ENCODE data around the gene KIF5B. TPM values are rescaled to one million over a fixed set of nuclear protein-coding genes. Genes with fewer than 3 reads are reported as not detected.

KIF5B gene
- total RNA-seq, 1 experiment from 2014 or later: 122 TPM

GRCh38 chr10:31961277-31962074 is 94.7 kb downstream of the KIF5B start:
- peak; percentile 74 for DNase-seq (ENCODE audit: low read depth)

- no peak for DNase-seq (ENCODE audit: low read depth)
These were observed 96.6 kb downstream of the KIF5B start for GRCh38 chr10:31959461-31960173.

Other genes with a start within 250 kb of the KIF5B start
- 16.9 and 20.7 TPM in 2 replicates for gene ARHGAP12, start 127.6 kb downstream of the KIF5B start, total RNA-seq (2014; rRNA removed; shearing (Covaris generic))

All from Daoy (cell line).